Stimulated activated CD4-positive, alpha-beta T cell treated with anti-CD3 and anti-CD28 coated beads, Interleukin-1b, Interleukin-23, amount 100 ng/mL, for 48 hours (primary cell): ENCODE measurements around the gene TNFAIP3.

Experiments used
- DNase-seq: peaks from one replicate; pipeline ENCODE4 v3.0.0-alpha.2; 2020

Gene TNFAIP3

DNA sequence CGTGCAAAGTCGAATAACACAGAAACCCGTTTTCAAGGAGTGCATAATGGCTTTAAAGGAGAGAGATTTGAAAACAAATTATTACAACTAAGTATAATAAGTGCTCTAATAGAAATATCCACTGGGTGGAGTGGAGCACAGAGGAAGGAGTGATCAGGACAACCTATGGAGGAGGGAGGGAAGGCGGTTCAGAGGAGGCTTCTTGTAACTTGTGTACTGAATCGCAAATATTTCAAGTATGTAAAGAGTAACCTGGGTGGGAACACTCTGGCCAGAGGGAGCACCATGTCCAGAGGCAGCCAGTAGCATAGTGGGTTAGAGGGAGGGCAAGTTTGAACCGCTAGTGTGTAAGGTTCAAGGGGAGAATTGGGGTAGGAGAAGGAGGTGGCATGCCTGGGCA, 21.6 kb upstream of the TNFAIP3 start:
- no peak for DNase-seq

DNA sequence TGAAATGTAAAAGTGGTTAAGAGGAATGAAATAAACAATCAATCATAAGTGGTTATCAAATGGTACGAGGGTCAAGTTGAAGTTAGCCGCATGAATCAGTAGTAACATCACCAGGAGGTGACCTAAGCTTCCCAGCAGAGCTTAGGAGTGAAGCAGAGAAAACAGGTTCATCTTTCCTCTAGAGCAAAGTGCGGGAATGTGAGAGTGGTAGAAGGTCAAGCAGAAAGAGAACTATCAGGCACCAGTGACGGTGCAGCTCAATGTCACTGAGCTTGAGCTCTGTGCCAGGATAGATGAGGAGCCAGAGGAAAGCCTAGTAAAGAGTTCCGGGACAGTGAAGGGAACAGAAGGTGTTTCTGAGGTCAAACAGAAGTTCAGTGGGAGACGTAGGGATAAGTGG, 20.8 kb upstream of the TNFAIP3 start:
- no peak for DNase-seq

DNA sequence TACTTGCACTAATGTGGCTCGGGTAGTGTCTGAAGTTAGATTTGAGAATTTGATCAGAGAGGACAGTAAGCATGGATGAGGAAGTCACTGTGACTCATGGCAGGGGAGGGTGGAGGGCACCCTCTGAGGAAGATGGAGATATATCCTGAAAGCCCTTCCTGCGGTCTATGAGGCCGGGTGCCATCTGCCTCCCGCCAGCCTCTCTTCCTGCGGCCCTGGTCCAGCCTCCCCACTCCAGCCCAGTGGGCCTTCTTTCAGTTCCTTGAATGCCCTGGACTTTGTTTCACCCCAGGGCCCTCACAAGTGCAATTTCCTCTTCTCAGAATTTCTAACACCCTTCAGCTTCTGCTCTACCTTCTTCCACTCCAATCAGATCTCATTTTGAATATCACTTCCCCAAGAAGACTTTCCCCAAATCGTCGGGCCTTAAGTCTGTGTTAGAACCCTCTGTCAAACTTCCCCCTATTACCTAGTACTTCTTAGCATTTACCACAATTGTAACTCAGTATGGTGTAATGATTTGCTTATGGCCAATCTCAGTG, 20.2 kb upstream of the TNFAIP3 start:
- no peak for DNase-seq

DNA sequence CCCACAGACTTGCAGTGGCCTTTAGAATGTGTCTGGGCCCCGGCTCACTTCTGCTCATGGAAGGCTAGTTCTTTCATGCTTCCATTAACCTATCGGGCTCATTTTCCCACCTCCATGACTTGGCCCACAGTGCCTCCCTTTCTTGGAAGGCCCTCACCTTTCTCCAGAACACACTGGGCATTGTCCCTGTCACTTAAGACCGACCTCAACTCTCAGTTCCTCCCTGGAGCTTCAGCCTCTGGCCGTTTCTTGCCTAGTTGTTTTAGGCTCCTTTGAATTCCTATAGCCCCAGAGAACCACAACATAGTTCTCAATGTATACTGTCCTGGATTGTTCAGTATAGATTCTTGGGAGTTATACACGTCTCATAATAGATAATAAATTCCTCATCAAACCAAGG, 19.3 kb upstream of the TNFAIP3 start:
- no peak for DNase-seq

DNA sequence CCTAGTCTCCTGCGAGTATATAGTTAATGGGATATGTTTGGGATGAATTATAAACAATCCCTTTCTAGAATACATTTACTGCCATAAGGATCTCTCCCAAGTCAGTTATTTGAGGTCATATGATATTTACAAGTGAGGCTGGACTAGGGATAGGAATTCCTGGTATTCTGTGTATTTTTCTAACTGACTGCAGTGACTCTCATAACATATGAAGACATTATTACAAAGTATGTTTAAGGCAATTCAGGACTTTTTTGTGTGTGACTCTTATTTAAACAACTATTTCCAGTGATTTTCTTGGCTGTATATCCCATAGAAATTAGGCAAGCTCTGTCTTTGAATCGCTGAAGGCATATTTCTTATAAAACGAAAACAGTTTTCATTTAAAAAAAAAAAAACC, 18.4 kb upstream of the TNFAIP3 start:
- DNase-seq: no peak

DNA sequence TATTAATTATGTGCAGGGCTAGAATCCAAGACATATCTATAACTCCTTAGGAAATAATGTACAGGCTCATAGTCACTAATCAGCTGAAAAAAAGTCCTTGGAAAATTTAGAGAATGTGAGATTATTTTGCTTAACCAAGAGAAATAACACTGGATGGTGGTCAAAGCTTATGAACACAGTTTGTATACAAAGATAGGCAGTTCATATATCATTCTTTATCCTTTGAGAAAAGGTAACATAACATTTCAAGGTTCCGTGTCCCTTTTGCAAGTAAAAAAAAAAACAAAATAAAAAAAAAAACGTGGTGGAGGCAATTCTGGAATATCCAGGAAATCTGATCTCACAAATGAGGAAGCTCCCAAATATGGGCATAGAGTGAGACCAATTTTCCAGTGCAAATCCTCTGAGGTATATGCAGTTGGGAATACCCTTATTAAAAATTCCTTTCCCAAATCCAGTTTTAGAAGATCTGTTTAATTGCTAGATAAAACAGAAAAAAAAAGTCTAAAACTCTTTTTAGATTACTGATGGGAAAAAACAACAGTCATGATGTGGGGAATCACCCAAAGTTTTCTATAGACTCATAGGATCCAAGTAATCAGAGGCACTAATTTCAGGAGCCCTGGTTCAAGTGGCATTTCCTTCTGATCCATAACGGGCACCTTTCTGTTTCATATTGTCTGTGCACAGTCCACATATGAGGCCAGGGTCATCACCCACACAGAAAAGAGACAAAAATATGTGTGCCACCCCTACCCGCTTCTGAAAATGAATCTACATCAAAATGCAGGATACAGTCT, 17.7 kb upstream of the TNFAIP3 start:
- peak; percentile 72 for DNase-seq

DNA sequence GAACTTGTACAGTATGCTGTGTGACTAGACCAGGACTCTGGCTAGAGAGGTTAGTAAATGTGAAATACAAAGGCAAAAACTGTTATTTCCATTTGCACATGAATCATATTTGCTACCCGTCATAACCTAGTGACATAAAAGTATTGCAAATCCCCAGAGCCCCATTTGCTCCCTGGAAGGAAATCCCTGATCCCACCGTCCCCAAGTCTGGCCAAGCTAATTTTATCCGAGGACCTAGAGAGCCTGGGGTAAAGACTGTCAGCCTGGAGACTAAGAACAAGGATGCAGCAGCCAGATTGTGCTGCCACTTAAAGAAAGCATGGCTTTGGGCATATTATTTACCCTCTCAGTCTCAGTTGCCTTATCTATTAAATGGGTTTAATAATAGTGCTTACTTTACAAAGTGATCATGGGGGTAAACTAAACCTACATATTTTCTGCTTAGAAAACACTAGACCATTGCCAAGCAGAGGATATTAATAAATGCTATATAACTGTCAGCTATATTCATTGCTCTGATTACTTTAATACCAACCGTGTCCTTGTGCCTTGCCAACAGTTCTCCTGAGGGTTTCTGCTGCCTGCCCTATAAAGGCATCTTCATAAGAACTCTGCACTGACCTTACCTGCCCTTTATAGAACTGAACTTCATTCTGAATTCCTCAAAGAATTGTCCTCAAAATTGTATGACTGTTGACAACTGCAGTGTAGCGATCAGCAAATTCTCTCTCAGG, 16.9 kb upstream of the TNFAIP3 start:
- no peak for DNase-seq

DNA sequence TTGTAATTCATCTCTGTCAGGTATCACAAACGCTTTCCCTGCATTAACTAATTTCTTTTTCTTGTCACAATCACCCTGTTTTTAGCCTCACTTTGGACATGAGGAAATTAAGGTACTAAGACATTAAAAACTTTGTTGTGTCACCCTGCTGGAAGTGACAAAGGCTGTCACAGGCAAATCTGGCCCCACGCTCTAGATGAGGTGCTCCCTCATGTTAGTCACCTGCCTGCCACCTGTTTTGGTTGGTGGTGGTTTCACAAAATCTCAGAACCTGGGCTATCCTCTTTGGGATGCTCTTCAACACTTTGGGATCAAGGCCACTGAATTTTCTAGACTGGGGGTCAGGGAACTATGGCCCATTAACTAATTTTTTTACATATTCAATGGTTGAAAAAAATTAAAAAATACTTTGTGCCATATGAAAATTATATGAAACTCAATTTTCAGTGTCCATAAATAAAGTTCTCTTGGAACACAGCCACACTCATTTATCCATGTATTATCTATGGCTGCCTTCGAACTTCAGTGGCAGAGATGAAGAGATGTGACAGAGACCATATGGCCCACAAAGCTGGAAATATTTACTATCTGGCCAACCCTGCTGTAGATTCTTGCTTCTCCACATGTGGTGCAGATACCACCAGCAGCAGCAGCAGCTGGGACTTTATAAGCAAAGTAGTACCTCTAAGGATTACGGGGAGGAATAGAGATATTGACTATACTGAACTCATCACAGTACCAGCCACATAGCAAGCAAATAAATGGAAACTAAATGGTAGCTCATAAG, 16.1 kb upstream of the TNFAIP3 start:
- DNase-seq: peak; percentile 57

DNA sequence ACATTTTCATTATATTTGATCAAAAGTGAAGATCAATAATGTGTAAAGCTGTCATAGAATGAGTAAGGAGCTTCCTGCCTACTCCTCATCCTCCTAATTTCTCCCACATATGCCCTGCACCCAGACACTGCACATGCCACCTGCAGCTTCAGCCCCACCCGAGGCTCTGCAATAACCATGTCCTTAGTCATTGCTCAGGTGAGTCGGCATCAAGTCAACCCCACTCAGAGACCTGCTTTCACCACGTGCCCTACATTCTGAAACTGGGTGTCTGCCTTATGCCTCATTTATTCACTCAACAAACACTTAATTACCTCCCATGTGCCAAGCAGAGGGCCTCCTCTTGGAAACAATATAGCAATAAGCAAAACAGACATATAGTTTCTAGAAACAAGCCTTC, 15.4 kb upstream of the TNFAIP3 start:
- DNase-seq: peak; percentile 71

DNA sequence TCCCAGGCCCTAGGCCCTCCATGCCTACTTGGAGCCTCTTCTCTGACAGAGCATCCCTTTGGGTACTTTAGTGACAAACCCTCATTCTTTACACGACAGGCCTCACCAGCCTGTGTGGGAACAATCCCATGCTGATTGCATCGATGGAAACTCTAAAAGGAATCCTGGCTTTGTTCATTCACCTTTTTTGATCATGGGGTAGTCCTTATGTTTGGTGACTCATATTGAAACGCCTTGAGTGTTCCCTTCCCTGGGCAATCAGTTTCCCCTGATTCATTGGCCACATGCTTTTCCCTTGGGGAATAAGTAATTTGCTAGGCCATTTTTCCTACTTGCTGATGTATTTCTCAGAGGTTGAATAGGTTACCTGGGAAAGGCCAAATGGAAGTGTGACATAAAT, 14.7 kb upstream of the TNFAIP3 start:
- DNase-seq: no peak

DNA sequence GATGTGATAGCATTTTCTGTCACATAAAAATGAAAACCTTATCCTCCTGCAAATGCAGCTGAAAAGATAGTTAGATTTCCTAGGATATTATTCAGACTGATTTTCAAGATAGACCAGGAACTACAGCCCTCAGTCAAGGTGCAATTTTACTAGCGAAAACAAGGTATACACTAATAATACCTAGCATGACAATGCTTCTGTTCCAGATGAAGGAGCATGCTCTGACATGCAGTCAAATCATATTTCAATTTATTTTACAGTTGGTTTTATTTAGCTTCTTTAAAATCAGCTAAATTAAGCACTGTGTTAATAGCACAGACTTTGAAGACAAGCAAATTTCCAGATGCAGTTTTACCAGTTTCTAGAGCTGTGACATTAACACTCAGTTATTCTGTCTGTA, 14.2 kb upstream of the TNFAIP3 start:
- DNase-seq: no peak

DNA sequence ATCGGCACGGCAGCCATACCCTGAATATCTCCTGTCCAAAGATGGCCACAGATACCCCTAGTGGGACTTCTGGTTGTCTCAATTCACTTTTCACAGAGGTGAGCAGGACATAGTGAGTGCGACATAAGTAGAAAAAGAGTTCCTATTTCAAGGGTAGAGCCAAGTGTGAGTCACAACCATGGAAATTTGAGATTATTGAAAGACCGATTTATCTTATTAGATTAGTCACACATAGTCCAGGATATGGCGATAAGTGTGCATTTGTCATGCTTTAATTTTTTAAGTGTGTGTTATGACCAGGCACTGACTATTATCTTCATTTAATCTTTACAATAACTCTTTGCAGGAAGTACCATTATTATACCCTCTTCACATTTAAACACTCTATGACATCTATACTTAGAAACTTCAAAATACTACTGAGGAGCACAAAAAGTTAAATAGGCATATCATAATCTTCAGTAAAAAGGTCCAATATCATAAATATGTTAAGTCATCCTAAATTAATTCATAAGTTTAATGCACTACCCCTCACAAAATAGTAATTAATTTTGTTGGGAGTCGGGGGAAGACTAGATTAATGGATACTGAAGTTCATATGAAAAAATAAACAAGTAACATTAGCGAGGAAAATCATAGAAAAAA, 13.4 kb upstream of the TNFAIP3 start:
- DNase-seq: no peak

DNA sequence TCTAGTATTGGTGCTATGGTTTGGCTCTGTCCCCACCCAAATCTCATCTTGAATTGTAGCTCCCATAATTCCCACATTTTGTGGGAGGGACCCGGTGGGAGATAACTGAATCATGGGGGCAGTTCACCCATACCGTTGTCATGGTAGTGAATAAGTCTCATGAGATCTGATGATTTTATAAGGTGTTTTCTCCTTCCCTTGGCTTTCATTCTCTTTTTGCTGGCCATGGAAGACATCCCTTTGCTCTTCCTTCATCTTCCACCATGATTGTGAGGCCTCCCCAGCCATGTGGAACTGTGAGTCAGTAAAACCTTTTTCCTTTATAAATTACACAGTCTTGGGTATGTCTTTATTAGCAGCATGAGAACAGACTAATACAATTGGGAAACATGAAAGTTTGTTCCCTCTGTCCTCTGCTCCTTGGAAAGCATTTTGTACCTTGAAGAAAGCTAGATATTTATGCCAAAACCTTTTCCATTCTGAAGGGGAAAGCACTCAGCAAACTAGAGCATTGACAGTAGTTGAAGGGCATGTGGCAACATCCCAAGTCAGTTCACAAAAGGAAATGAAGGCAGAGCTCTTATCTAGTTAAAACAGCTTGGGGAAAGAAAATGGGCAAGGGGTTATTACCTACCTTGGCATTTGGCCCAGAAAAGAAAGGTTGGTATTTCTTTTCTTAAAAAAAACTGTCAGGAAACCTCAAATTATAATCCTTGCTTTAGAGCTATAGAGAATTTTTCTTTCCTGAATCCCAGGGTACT, 10.7 kb upstream of the TNFAIP3 start:
- no peak for DNase-seq

DNA sequence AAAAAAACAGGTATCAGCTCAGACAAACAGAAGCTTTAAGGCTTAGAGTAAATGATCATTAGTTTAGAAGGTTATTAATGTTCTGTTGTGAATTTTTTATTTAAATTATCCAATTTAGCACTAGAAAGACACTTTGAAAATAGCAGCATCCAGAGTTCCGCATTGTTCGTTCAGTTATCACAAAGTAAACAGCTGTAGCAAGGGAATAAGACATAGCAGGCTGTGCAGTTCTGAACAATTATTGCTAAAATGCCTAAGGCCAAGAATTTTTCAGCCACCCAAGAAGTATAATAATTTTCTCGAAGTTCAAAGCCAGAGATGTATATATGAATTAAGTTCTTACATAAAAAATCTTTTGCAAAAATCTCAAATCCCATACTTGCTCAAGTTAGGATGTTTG, 8.0 kb upstream of the TNFAIP3 start:
- no peak for DNase-seq

DNA sequence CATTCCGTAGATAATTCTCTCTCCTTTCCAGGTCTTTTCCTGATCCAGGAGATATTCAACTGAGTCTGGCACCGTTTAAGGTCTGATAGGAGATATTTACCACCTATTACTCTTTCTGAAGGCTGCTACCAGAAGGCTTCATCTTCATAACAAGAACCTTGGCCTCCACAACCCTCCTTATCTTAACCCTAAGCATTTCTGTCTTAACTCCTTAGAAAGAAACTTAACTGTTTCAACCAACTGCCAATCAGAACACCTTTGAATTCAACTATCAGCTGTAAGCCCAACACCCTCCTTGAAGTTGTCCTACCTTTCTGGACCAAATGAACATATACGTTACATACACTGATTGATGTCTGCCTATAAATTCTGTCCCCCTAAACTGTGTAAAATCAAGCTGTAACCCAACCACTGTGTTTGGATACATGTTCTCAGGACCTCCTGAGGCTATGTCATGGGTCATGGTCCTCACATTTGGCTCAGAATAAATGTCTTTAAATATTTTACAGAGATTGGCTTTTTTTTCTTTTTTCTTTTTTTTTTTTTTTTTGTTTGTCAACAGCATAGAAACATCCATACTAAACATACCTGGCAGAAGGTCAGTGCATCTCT, 6.6 kb upstream of the TNFAIP3 start:
- no peak for DNase-seq

DNA sequence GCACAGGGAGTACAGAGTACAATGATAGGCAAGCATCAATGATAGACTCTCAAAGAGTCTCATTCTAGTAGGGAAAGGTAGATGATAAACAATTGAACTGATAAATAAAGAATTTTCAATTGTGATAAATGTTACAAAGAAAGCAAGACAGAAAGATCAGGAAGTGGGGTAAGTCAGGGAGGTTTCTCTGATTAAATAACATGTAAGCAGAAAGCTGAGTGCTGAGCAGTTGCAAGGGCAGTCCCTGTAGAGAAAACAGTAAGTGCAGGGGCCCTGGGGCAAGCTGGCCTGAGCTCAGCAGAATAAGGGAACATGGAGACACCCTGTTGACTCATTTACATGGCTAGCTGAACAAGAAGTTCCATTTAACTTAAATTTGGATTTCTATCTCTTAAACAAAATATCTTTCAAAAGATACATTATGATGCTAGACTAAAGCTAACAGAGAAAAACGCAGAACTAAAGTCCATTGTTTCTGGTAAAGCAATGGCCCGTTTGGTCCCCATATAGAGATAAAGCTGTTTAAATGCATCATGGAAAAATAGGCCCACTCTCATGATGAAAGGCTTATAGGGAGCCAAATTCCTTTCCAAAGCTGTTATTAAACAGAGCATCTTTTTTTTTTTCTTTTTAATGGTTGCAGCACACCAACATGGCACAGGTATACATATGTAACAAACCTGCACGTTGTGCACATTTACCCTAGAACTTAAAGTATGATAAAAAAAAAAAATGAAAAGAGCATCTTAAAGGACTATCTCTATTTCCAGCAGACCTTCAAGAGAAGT, 5.3 kb upstream of the TNFAIP3 start:
- no peak for DNase-seq

DNA sequence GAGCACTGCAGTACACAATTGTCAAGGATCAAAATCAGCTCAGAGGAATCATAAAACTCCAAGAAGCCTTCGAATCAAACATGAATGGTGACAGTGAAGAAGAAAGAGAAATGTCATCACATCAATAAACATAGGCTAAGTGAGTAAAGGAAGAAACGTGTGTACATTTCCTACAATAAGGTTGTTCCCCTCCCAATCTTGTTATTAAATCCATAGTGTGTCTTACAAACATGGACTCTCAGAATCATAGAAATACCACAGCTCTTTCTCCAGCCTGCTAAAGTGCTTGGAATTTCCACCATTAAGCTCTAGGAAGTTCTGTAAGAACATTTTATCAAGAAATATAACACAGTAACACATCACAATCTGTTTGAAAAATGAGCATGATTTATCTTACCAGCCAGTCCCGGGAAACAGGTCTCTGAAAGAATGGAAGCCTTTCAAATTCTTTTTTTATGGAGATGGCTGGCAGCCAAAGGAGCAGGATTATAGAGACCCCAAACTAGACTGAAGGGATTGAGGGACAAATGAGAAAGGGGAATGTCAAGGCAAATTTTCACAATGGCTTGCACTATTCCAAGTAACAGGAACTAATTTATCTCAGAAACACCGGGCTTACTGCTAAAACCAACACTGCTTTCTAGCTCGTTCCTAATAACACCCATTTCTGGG, 4.5 kb upstream of the TNFAIP3 start:
- DNase-seq: no peak

DNA sequence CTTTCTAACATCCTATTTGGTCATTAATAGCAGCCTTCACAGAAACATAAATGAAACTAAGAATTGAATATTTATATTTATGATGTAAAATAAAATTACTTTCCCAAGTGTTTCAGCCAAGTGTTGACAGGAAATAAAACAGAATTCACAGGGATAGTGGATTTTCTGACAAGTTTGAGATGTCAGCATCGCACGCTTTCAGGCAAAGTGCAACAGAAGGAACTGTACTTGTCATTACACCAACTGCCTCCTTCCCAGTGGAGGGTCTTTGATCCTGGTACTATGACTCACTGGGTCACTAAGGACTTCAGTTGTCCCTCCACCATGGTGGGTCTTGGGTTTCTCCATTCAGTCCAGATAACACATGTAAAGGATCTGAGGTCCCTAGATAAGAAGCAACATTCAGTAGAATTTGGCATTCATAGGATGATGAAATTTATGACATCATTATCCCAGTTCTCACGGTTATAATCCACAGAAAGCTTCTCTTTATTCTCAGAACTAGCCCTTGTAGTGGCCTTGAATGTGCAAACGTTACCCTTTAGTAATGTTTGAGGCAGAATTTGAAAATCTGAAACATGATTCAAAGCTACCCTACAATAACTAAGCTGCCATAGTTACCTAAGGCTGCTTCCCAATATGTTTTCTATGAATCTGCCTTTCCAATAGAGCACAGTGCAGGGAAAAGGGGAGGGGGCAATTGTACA, 3.8 kb upstream of the TNFAIP3 start:
- no peak for DNase-seq

DNA sequence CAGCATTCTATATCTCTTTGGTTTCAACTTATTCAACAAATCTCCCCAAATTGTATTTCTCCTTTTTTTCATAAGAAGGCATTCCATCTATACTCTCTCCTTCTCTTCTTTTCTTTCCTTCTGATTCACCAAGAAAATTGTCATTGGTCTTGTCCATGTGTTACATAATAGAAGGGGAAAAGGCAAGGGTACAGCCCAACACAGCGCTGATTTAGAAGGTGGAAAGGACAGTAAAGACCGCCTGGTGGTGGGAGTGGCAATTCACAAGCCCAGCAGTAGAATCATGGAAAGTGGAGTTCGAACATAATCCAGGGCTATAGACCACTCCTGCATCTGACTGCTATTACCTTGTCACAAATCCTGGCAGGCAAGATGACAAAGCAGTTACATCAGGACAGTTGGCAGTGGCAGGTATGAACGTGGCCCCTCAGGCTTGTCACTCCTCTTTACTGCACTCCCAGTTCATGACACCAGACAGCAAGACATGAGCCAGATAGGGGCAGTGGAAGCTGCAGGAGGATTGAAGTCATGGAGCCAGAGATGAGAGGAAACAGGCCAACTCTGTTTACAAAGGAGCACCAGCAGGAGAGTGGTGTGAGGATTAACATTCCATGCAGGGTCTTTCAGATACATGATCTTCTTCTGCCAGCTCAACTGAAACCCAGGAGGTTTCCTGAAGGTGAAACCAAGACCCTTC, 2.1 kb upstream of the TNFAIP3 start:
- DNase-seq: no peak
